Measurements from ENCODE around the gene SELENOP. TPM values are rescaled to one million over a fixed set of nuclear protein-coding genes. Genes with fewer than 3 reads are reported as not detected.

Gene SELENOP
- total and polyA plus RNA-seq, 9 of the 15 experiments (the other 6 are each of a cell fraction or from before 2014, with no cell fraction given): 3.2 to 6.3 (median 4.5) TPM

DNA sequence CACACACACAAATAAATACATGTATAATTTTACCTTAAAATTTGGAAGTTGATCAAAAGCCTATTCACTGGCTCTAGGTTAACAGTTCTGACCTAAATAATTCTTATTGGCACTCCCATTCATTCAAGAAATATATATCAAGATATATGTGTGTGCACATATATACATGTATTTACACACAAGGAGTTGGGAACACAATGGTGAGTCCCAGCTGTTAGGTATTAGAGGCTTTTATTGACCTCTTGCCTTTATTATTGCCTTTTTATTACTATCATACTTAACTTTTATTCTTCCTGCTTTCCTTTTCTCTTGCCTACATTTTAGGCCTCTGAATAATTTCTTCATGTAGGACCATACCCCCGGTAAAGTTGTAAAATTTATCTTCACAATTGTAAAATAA, 30.1 kb downstream of the SELENOP start:
- FAIRE-seq (no peak), ATAC-seq (no peak), DNase-seq (ENCODE audit: extremely low read depth in 1 of 4, low spot score in 3 of 4) (no peak)
- 5% methylated on average over 1 of the region's 1 CpG for WGBS (ENCODE audit: insufficient coverage, low coverage, missing lambda C conversion rate)
- Histone ChIP-seq H3K79me2 (ENCODE audit: control insufficient read depth, insufficient read depth, low read length) (no peaks in the 10 kb centered on the region), H3K9me3 (replicated peaks; ENCODE audit: control insufficient read depth, insufficient read depth, low read depth, low read length) (no peaks in the 10 kb centered on the region; the same call in 1 of the 2 replicates), H3K4me2 (ENCODE audit: insufficient read depth, low read length) (no peak overlapping the region), H4K20me1 (replicated peaks; ENCODE audit: control insufficient read depth, insufficient read depth, low read length) (no peaks in the 10 kb centered on the region), H3K9ac (ENCODE audit: insufficient read depth in 1 of 2, low read depth in 2 of 2, low read length in 2 of 2) (no peak overlapping the region), H3K4me1 (replicated peaks in 1 of 2; ENCODE audit: control insufficient read depth in 2 of 2, insufficient read depth in 2 of 2, low read length in 2 of 2) (no peaks in the 10 kb centered on the region), H3K9me1 (ENCODE audit: control insufficient read depth, insufficient read depth, low read length) (no peaks in the 10 kb centered on the region), H3K27ac (ENCODE audit: extremely low read depth, low read depth, low read length) (no peak overlapping the region), H3K36me3 (ENCODE audit: control insufficient read depth, insufficient read depth, low read length) (no peaks in the 10 kb centered on the region), H3K4me3 (no peak overlapping the region), H3K27me3 (ENCODE audit: control insufficient read depth in 2 of 2, insufficient read depth in 2 of 2, low read length in 2 of 2) (no peaks in the 10 kb centered on the region), H2AFZ (ENCODE audit: low read depth, low read length) (no peak overlapping the region)
- POLR2A ChIA-PET: interaction anchor here (0.7 to 0.8 kb wide), 2 partner anchors 10 to 1269 kb away, joined by 3 read pairs; no protein-coding TSS in a partner anchor
- intact Hi-C loops (cut with micrococcal nuclease): no loop called here
- in situ Hi-C loops (cut with MboI): no loop called here
- no TSS peak for BruUV-seq (replicated peaks)
- CTCF ChIA-PET (ENCODE audit: low intra/inter-chr PET ratio): no interaction called here
- TF ChIP-seq, protein P1, sequence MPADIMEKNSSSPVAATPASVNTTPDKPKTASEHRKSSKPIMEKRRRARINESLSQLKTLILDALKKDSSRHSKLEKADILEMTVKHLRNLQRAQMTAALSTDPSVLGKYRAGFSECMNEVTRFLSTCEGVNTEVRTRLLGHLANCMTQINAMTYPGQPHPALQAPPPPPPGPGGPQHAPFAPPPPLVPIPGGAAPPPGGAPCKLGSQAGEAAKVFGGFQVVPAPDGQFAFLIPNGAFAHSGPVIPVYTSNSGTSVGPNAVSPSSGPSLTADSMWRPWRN (IDR thresholded peaks at IDR 0.05; ENCODE audit: low read depth): no peak
- no peak for TF ChIP-seq TFAM (CRISPR knock-in tag; conservative IDR thresholded peaks at IDR 0.05)
- TF ChIP-seq, protein P2, sequence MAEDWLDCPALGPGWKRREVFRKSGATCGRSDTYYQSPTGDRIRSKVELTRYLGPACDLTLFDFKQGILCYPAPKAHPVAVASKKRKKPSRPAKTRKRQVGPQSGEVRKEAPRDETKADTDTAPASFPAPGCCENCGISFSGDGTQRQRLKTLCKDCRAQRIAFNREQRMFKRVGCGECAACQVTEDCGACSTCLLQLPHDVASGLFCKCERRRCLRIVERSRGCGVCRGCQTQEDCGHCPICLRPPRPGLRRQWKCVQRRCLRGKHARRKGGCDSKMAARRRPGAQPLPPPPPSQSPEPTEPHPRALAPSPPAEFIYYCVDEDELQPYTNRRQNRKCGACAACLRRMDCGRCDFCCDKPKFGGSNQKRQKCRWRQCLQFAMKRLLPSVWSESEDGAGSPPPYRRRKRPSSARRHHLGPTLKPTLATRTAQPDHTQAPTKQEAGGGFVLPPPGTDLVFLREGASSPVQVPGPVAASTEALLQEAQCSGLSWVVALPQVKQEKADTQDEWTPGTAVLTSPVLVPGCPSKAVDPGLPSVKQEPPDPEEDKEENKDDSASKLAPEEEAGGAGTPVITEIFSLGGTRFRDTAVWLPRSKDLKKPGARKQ (CRISPR knock-in tag; IDR thresholded peaks at IDR 0.05): no peak

DNA sequence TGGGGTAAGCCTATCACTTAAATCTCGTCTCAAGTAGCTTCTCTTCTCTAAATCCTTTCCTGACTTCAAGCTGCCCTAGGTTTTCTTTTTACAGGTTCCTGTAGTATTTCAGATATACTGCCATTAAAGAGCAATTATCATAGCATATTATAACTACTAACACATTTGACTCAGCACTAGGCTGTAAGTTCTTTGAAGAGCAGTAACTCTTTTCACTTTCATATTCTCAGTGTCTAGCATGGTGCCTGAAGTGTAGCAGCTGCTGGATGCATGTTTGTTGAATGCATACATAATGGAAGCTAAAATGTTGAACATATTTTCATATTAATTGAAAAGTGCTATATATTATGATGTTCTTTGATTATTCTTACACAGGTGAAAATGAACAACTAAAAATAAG, 32.6 kb downstream of the SELENOP start:
- no TSS peak for BruUV-seq (replicated peaks)
- ChIA-PET POLR2A (no interaction called here), CTCF (ENCODE audit: low intra/inter-chr PET ratio) (no interaction called here)
- in situ Hi-C loops (cut with MboI): no loop called here
- Histone ChIP-seq H3K9me3 (replicated peaks; ENCODE audit: control insufficient read depth, insufficient read depth, low read depth, low read length) (no peaks in the 10 kb centered on the region; the same call in 1 of the 2 replicates), H3K9me1 (ENCODE audit: control insufficient read depth, insufficient read depth, low read length) (no peaks in the 10 kb centered on the region), H3K4me1 (replicated peaks in 1 of 2; ENCODE audit: control insufficient read depth in 2 of 2, insufficient read depth in 2 of 2, low read length in 2 of 2) (no peaks in the 10 kb centered on the region), H2AFZ (ENCODE audit: low read depth, low read length) (no peak overlapping the region), H3K36me3 (ENCODE audit: control insufficient read depth, insufficient read depth, low read length) (no peaks in the 10 kb centered on the region), H3K4me3 (no peak overlapping the region), H3K27ac (ENCODE audit: extremely low read depth, low read depth, low read length) (no peak overlapping the region), H3K27me3 (ENCODE audit: control insufficient read depth in 2 of 2, insufficient read depth in 2 of 2, low read length in 2 of 2) (no peaks in the 10 kb centered on the region), H3K9ac (ENCODE audit: insufficient read depth in 1 of 2, low read depth in 2 of 2, low read length in 2 of 2) (no peak overlapping the region), H4K20me1 (replicated peaks; ENCODE audit: control insufficient read depth, insufficient read depth, low read length) (no peaks in the 10 kb centered on the region), H3K4me2 (ENCODE audit: insufficient read depth, low read length) (no peak overlapping the region), H3K79me2 (ENCODE audit: control insufficient read depth, insufficient read depth, low read length) (no peaks in the 10 kb centered on the region)
- FAIRE-seq (no peak), ATAC-seq (no peak), DNase-seq (ENCODE audit: extremely low read depth in 1 of 4, low spot score in 3 of 4) (no peak)
- intact Hi-C loops (cut with micrococcal nuclease): no loop called here
- WGBS (ENCODE audit: insufficient coverage, low coverage, missing lambda C conversion rate): 6% methylated on average over 1 of the region's 1 CpG
- TF ChIP-seq MYBL2 (IDR thresholded peaks at IDR 0.05; ENCODE audit: low read depth): no peak
- no peak for TF ChIP-seq MYBL2 (CRISPR knock-in tag; IDR thresholded peaks at IDR 0.05; ENCODE audit: borderline replicate concordance)
- TF ChIP-seq BMI1 (IDR thresholded peaks at IDR 0.05; ENCODE audit: low read length): no peak
- TF ChIP-seq ZEB2 (IDR thresholded peaks at IDR 0.05): no peak
- TF ChIP-seq, protein P3, sequence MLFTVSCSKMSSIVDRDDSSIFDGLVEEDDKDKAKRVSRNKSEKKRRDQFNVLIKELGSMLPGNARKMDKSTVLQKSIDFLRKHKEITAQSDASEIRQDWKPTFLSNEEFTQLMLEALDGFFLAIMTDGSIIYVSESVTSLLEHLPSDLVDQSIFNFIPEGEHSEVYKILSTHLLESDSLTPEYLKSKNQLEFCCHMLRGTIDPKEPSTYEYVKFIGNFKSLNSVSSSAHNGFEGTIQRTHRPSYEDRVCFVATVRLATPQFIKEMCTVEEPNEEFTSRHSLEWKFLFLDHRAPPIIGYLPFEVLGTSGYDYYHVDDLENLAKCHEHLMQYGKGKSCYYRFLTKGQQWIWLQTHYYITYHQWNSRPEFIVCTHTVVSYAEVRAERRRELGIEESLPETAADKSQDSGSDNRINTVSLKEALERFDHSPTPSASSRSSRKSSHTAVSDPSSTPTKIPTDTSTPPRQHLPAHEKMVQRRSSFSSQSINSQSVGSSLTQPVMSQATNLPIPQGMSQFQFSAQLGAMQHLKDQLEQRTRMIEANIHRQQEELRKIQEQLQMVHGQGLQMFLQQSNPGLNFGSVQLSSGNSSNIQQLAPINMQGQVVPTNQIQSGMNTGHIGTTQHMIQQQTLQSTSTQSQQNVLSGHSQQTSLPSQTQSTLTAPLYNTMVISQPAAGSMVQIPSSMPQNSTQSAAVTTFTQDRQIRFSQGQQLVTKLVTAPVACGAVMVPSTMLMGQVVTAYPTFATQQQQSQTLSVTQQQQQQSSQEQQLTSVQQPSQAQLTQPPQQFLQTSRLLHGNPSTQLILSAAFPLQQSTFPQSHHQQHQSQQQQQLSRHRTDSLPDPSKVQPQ (CRISPR knock-in tag; IDR thresholded peaks at IDR 0.05; ENCODE audit: borderline replicate concordance): no peak
- TF ChIP-seq, protein P4, sequence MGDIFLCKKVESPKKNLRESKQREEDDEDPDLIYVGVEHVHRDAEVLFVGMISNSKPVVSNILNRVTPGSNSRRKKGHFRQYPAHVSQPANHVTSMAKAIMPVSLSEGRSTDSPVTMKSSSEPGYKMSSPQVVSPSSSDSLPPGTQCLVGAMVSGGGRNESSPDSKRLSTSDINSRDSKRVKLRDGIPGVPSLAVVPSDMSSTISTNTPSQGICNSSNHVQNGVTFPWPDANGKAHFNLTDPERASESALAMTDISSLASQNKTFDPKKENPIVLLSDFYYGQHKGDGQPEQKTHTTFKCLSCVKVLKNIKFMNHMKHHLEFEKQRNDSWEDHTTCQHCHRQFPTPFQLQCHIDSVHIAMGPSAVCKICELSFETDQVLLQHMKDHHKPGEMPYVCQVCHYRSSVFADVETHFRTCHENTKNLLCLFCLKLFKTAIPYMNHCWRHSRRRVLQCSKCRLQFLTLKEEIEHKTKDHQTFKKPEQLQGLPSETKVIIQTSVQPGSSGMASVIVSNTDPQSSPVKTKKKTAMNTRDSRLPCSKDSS (IDR thresholded peaks at IDR 0.05; ENCODE audit: low read depth, partially characterized antibody): no peak

Data from K562 (cell line).